ENCODE results near the gene MBTPS1. TPM values are rescaled to one million over a fixed set of nuclear protein-coding genes. Genes with fewer than 3 reads are reported as not detected.

MBTPS1 gene
- total RNA-seq, 1 donor from 2014 or later, result 67.3 TPM

GRCh38 chr16:84033251-84034195 lies 83.2 kb downstream of the MBTPS1 start:
- no peak for DNase-seq
- no peak for ATAC-seq (ENCODE audit: poor library complexity)
- intact Hi-C loops (cut with DNase I), result no loop called here

GRCh38 chr16:84032458-84033178 lies 84.1 kb downstream of the MBTPS1 start:
- intact Hi-C loops (cut with DNase I), result no loop called here
- ATAC-seq (ENCODE audit: poor library complexity), result peak; percentile 78
- peak; percentile 75 for DNase-seq

GRCh38 chr16:84031556-84031955 lies 85.2 kb downstream of the MBTPS1 start:
- ATAC-seq (ENCODE audit: poor library complexity), result no peak
- intact Hi-C loops (cut with DNase I), result no loop called here
- no peak for DNase-seq

- ATAC-seq (ENCODE audit: poor library complexity), result no peak
- intact Hi-C loops (cut with DNase I), result no loop called here
Observed at GRCh38 chr16:84029297-84030047, 87.3 kb downstream of the MBTPS1 start.

GRCh38 chr16:84027625-84028024 lies 89.1 kb downstream of the MBTPS1 start:
- intact Hi-C loops (cut with DNase I), result no loop called here
- DNase-seq (no peak), ATAC-seq (ENCODE audit: poor library complexity) (no peak)

More at GRCh38 chr16:84029297-84030047, 87.3 kb downstream of the MBTPS1 start:
- no peak for DNase-seq

- intact Hi-C loops (cut with DNase I), result no loop called here
- DNase-seq, result no peak
- no peak for ATAC-seq (ENCODE audit: poor library complexity)
Observed at GRCh38 chr16:84026606-84027005, 90.1 kb downstream of the MBTPS1 start.

- ATAC-seq (ENCODE audit: poor library complexity), result no peak
- no peak for DNase-seq
- intact Hi-C loops (cut with DNase I), result no loop called here
Observed at GRCh38 chr16:84024854-84025253, 91.9 kb downstream of the MBTPS1 start.

GRCh38 chr16:84022644-84023043 lies 94.1 kb downstream of the MBTPS1 start:
- intact Hi-C loops (cut with DNase I), result no loop called here
- DNase-seq, result no peak
- no peak for ATAC-seq (ENCODE audit: poor library complexity)

- intact Hi-C loops (cut with DNase I), result no loop called here
- no peak for ATAC-seq (ENCODE audit: poor library complexity)
- DNase-seq, result no peak
Observed at GRCh38 chr16:84021488-84021887, 95.3 kb downstream of the MBTPS1 start.

GRCh38 chr16:84020353-84020752 lies 96.4 kb downstream of the MBTPS1 start:
- ATAC-seq (ENCODE audit: poor library complexity) (peak; percentile 95), DNase-seq (peak; percentile 66)
- intact Hi-C loops (cut with DNase I), result no loop called here

GRCh38 chr16:84018710-84019109 lies 98.0 kb downstream of the MBTPS1 start:
- ATAC-seq (ENCODE audit: poor library complexity) (no peak), DNase-seq (no peak)
- intact Hi-C loops (cut with DNase I), result no loop called here

GRCh38 chr16:84016477-84016876 lies 100.3 kb downstream of the MBTPS1 start:
- intact Hi-C loops (cut with DNase I), result no loop called here
- DNase-seq, result no peak
- ATAC-seq (ENCODE audit: poor library complexity), result no peak

- no peak for ATAC-seq (ENCODE audit: poor library complexity)
Observed at GRCh38 chr16:84015399-84015798, 101.3 kb downstream of the MBTPS1 start.

GRCh38 chr16:84014570-84015327 lies 102.0 kb downstream of the MBTPS1 start:
- intact Hi-C loops (cut with DNase I), result no loop called here
- no peak for DNase-seq
- no peak for ATAC-seq (ENCODE audit: poor library complexity)

More at GRCh38 chr16:84015399-84015798, 101.3 kb downstream of the MBTPS1 start:
- no peak for DNase-seq
- intact Hi-C loops (cut with DNase I), result no loop called here

GRCh38 chr16:84013787-84014569 lies 102.8 kb downstream of the MBTPS1 start:
- DNase-seq (peak; percentile 52), ATAC-seq (ENCODE audit: poor library complexity) (peak; percentile 75)
- intact Hi-C loops (cut with DNase I), result no loop called here

GRCh38 chr16:84009282-84009681 lies 107.5 kb downstream of the MBTPS1 start:
- DNase-seq (peak; percentile 13), ATAC-seq (ENCODE audit: poor library complexity) (no peak)
- intact Hi-C loops (cut with DNase I), result no loop called here

GRCh38 chr16:84007965-84008364 lies 108.8 kb downstream of the MBTPS1 start:
- ATAC-seq (ENCODE audit: poor library complexity) (peak; percentile 36), DNase-seq (peak; percentile 38)
- intact Hi-C loops (cut with DNase I), result no loop called here

- intact Hi-C loops (cut with DNase I), result no loop called here
- DNase-seq (no peak), ATAC-seq (ENCODE audit: poor library complexity) (no peak)
Observed at GRCh38 chr16:84007520-84007919, 109.2 kb downstream of the MBTPS1 start.
